Sigmoid colon (tissue), 4 donors: Measurements from ENCODE around the gene CEP112.

ENCODE experiments used
- CTCF ChIP-seq, 4 experiments: fragments of 450-650 bp in 3 of 4; fragments of 200-600 bp in 1 of 4; IDR thresholded peaks; one replicate each; pipeline ENCODE4 v1.5.1; 2016 to 2019; ENCODE audit warnings: antibody characterized with exemption in 4 of 4, mild to moderate bottlenecking in 3 of 4, moderate library complexity in 2 of 4
- EP300 ChIP-seq, 4 donors: sonication (generic); formaldehyde crosslinking; IDR thresholded peaks; one replicate each; pipeline ENCODE4 v1.6.1; 2017; ENCODE audit warnings: antibody characterized with exemption in 4 of 4
- POLR2A ChIP-seq, 2 donors: fragments of 450-650 bp; IDR thresholded peaks; one replicate each; pipeline ENCODE4 v1.6.1; 2016; ENCODE audit warnings: antibody characterized with exemption in 2 of 2, mild to moderate bottlenecking in 2 of 2, moderate library complexity in 2 of 2

- TF ChIP-seq POLR2A (IDR thresholded peaks at IDR 0.05) (no peak), CTCF (IDR thresholded peaks at IDR 0.05) (no peak), EP300 (IDR thresholded peaks at IDR 0.05) (no peak)
Measured at GRCh38 chr17:66056148-66056547, 135.8 kb downstream of the CEP112 start.
